ENCODE data around the gene HEATR5B.

- TF ChIP-seq CTCF (IDR thresholded peaks at IDR 0.05) (peak; percentile 25), TCF12 (IDR thresholded peaks at IDR 0.05) (no peak), RAD21 (IDR thresholded peaks at IDR 0.05; ENCODE audit: low read length) (peak; percentile 26), YY1 (IDR thresholded peaks at IDR 0.05; ENCODE audit: low read depth) (no peak), POLR2AphosphoS5 (IDR thresholded peaks at IDR 0.05; ENCODE audit: low read depth, low read length) (no peak), SMC3 (IDR thresholded peaks at IDR 0.05; ENCODE audit: low read depth, low read length) (no peak)
Measured at GRCh38 chr2:37026050-37026449, 58.1 kb downstream of the HEATR5B start.

Measured in SK-N-SH (cell line).